Measurements from ENCODE around the gene SAMD14.

Gene SAMD14

GRCh38 chr17:50111673-50112655 lies 18.0 kb downstream of the SAMD14 start:
- DNase-seq: no peak

DNA sequence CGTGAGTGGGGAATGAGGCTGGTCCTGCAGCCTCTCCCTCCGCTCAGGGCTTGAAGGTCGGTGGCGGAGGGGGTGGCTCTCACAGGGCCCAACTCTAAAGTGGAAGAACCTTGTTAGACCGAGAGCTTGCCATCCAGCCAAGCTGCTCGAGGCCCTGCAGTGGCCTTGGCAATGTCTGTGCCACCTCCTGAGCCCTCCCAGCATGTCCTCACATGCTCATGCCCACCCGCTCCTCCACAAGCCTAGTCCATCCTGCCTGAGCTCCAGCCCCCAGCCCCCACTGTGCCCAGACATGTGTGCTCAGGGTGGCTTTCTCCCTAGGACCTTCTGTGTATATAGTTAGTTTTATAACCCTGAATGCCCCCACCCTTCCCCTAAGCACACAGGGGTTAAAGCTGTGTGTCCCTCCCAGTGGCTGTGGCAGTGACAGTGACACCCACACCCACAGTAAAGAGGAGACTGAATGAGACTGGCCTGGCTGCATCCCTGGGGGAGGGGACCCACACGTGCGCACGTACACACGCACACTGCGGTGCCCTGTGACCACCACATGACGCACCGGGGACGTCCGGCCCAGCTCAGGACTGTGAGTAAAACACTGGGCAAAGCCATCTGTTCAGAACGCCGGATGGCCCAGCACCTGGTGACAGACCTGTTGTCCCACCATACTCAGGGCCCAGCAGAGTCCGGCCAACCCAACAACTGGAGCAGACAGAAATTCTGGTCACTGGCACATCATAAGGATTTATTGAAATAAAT lies 19.2 kb downstream of the SAMD14 start:
- DNase-seq: no peak

GRCh38 chr17:50109785-50110184 lies 20.2 kb downstream of the SAMD14 start:
- DNase-seq: no peak

DNA sequence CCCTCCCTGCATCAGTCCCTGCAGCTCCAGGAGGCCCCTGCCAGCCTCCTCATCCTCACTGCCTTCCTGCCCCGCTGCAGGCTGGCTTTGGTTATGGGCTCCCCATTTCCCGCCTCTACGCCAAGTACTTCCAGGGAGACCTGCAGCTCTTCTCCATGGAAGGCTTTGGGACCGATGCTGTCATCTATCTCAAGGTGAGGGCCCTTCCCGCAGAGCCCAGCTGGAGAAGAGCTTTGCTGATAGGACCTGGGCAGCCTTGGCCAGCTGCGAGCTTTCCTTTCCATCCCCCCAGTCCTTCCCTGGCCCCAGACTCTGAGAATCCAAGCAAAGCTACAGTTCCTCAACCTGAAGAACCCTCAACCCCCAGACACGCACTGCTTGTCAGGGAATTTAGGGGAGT lies 20.8 kb downstream of the SAMD14 start:
- no peak for DNase-seq

DNA sequence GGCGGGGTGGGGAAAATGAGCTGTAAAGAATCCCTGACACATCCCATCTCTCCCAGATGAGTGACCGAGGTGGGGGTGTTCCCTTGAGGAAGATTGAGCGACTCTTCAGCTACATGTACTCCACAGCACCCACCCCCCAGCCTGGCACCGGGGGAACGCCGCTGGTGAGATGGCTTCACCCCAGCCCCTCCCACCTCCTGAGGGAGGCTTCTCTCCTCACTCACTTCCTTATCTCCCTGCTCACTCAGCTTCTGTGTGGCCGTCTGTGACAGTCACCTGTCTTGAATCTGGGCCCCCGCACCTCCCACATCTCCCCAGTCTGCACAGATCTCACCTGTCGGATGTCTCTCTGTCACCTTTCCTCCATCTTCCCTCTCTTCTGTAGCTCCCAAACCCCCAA lies 21.4 kb downstream of the SAMD14 start:
- DNase-seq: no peak

- DNase-seq: no peak
Measured at GRCh38 chr17:50107790-50108414, 22.1 kb downstream of the SAMD14 start.

DNA sequence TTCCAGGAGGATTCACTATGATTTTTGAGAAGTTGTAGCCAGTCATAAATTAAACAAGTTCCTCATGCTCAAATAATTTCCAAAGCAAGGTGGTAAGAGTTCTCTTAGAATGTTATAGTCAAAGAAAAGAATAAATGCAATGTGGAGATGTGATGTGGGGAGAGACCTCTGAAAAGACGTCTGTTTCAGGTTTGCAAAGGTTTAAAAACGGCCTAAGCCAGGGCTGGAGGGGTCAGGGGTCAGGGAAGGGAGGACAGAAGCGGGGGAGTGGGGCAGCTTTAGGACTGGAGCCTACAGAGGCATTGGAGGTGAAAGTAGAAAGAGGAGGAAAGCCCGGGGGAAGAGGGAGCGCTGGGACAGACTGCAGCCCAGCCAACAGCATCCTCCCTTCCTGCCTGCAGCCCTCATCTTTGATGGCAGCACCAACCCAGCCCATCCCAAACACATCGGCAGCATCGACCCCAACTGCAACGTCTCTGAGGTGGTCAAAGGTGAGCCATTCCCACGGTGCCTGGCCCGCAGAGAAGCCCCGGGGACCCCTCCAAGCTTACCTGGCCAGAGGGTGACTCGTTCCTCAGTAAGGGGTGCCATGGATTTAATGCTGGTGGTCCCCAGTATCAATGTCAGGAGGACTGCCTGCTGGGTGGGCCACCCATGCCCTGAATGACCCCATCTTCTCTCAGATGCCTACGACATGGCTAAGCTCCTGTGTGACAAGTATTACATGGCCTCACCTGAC lies 23.4 kb downstream of the SAMD14 start:
- DNase-seq: no peak

DNA sequence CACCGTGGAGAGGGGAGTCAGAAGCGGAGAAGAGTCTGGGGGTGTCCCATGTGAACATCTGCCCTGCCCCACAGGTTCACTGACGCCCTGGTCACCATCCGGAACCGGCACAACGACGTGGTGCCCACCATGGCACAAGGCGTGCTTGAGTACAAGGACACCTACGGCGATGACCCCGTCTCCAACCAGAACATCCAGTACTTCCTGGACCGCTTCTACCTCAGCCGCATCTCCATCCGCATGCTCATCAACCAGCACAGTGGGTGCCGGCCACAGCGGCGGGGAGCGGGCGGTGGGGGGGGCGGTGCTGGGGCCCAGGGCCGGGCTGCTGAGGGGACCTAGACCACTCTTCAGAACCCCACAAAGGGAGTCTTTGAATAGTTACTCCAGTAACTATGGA lies 24.1 kb downstream of the SAMD14 start:
- DNase-seq: no peak

DNA sequence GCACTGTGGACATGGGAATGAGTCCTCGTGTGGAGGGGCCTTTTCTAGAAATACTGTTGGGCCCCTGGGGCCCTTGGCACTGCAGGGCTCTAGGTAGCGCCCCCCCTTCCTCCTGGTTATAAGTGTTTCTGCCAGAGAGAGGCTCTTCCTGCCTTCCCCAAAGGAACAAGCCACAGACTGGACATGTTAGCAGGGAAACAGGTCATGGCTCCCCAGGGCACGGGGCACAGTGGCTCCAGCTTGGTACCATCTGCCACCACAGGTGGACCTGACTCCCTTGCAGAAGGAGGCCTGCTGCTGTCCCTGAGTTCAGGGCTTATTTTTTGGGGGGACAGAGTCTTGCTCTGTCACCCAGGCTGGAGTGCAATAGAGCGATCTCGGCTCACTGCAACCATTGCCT lies 26.0 kb downstream of the SAMD14 start:
- no peak for DNase-seq

- no peak for DNase-seq
Measured at GRCh38 chr17:50103252-50103651, 26.7 kb downstream of the SAMD14 start.

- no peak for DNase-seq
Measured at GRCh38 chr17:50102164-50102991, 27.6 kb downstream of the SAMD14 start.

- no peak for DNase-seq
Measured at GRCh38 chr17:50101346-50102163, 28.4 kb downstream of the SAMD14 start.

- no peak for DNase-seq
Measured at GRCh38 chr17:50100921-50101345, 29.0 kb downstream of the SAMD14 start.

- no peak for DNase-seq
Measured at GRCh38 chr17:50100480-50100883, 29.5 kb downstream of the SAMD14 start.

- no peak for DNase-seq
Measured at GRCh38 chr17:50099003-50099402, 31.0 kb downstream of the SAMD14 start.

GRCh38 chr17:50098583-50098982 lies 31.4 kb downstream of the SAMD14 start:
- DNase-seq: no peak

DNA sequence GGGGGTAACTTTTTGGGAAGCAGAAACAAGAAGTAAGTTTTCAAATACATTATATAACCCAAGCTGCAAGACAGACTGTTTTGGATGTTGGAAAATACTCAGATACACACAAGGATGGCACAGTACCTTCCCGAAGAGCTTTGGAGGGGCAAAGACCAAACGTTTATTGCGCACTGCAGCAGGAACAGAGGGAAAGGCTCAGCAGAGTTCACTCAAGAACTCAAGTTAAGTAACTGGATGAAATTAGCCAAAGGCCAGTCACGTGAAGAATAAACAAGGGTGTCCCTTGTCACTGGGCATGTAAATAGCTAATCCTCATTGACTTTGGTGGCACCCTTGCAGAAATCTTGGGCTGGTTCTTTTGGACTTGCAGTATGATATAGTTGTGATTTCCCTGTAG lies 32.0 kb downstream of the SAMD14 start:
- no peak for DNase-seq

- DNase-seq: no peak
Measured at GRCh38 chr17:50097455-50097854, 32.5 kb downstream of the SAMD14 start.

DNA sequence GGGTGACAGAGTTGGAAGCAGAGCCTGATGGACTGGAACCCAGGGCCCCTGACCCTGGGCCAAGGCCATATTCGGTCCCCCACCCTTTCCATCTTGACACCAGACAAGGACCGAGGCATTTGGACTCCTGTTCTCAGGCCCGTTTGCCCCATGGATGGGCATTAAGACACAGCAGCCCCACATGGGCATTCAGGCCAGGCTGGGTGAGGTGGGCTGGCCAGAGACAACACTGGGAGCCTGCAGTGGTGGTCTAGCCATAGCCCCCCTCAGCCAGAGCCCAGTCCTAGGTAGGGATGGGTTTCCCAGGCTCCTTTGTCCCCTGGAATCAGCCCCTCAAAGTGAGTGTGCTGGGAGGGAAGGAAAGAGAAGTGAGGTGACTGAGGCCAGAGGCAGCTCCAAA lies 33.2 kb downstream of the SAMD14 start:
- no peak for DNase-seq

DNA sequence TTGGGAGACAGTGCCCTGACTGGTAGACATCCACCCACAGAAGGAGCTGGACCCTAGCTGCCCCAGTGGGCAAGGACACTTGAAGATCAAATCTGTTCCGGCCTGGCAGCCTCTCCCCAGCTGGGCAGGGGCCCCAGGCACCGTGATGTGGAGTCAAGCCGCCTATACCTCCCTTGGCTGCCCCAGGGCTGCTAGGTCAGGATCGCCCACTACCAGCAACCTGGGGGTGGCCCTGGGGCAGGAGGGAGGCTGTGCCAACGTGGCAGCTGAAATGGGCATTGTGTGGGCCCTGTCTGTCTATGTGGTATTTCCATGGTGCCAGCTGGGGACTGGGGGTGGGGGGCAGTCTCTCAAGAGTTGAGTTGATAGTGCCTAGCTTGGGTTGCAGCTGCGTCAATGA lies 33.9 kb downstream of the SAMD14 start:
- no peak for DNase-seq

- DNase-seq: no peak
Measured at GRCh38 chr17:50095626-50096037, 34.3 kb downstream of the SAMD14 start.

All from GDM1 (cell line).